DLD1 (cell line): ENCODE measurements around the gene CEACAM18.
"Not testable (repeated sequence)": the region's sequence is repeated elsewhere in the genome, so short reads cannot be mapped to it uniquely, and the experiment has no call there.

Experiments used
- in situ Hi-C: cut with HindIII; loops from 2 replicates; pipeline ENCODE4 v1.10.0; 2017; ENCODE audit warnings: low sequenced_read_pairs

The CEACAM18 gene

DNA sequence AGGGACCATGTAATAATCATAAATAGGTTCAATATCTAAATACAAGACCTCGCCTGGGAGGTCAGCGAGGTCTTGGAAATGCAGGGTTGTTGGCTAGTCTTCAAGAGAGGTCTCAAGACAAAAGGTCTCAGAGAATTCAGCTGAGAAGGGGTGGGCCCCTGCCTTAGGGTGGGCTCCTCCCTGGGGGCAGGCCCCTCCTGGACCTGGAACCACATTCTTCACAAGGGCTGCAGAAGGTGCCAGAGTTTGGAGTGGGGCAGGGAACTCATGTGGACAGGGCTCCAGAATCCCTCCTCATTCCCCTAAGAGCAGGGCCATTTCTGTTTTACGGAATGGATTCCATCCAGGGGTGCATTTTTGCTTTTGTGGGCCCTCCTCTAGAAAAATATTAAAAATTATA lies 10.2 kb downstream of the CEACAM18 start:
- in situ Hi-C loops: no loop called here

- in situ Hi-C loops: no loop called here
Observed at GRCh38 chr19:51489113-51489512, 10.8 kb downstream of the CEACAM18 start.

- in situ Hi-C loops: no loop called here
Observed at GRCh38 chr19:51490676-51491075, 12.3 kb downstream of the CEACAM18 start.

DNA sequence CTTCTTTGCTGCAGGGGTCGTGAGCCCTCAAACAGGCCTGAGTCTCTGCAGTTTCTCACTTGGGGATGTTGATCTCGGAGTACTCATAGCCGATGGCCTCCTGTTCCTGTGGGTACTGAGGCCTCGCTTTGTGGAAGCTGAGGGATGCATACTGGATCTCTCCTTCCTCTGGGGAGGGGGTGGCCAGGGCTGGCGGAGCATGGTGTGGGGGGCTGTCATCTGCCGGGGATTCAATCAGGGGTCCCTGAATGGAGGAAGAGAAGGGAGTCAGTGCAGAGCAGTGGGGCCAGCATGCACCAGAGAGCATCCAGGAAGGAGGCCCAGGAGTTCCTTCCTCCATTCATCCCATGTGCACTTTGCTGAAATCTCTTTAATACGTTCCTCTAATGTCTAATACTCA lies 13.2 kb downstream of the CEACAM18 start:
- in situ Hi-C loops: no loop called here

DNA sequence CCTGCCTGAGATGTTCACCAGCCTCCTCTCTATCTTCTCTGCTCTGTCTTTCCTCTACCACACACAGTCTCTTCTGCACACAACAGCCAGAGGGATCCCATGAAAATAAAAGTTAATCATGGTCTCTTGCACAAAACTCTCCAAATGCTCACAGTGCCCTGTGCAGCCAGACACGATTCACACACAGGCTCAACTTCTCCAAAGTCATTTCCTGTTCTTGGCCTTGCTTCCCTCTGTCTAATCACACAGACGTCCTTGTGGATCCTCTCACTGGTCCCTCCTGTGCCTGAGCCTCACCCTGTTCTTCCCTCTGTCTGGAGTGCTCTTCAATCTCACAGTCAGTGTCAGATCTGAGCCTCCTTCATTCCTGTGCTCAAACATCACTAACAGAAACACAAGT lies 15.4 kb downstream of the CEACAM18 start:
- in situ Hi-C loops: no loop called here

- in situ Hi-C loops: no loop called here
Observed at GRCh38 chr19:51497666-51498065, 19.3 kb downstream of the CEACAM18 start.

GRCh38 chr19:51500931-51501330 lies 22.6 kb downstream of the CEACAM18 start:
- in situ Hi-C loops: not testable (repeated sequence)

- in situ Hi-C loops: no loop called here
Observed at GRCh38 chr19:51501594-51502263, 23.4 kb downstream of the CEACAM18 start, which contains the start of gene SIGLEC12. Gene SIGLEC12, minus strand, starts transcription at chr19:51501800. Its CDS starts 67 bp downstream, at chr19:51501733.

GRCh38 chr19:51503286-51503817 lies 25.0 kb downstream of the CEACAM18 start:
- in situ Hi-C loops: no loop called here

DNA sequence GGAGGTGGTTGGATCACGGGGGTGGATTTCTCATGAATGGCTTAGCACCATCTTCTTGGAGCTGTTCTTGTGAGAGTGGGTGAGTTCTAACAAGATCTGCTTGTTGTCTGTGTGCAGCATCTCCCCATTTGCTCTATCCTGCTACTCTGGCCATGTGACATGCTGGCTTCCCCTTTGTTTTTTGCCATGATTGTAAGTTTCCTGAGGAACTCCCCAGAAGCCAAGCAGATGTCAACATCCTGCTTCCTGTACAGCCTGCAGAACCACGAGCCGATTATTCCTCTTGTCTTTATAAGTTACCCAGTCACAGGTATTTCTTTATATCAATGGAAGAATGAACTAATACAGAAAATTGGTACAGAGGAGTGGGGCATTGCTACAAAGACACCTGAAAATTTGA lies 25.6 kb downstream of the CEACAM18 start:
- in situ Hi-C loops: no loop called here

DNA sequence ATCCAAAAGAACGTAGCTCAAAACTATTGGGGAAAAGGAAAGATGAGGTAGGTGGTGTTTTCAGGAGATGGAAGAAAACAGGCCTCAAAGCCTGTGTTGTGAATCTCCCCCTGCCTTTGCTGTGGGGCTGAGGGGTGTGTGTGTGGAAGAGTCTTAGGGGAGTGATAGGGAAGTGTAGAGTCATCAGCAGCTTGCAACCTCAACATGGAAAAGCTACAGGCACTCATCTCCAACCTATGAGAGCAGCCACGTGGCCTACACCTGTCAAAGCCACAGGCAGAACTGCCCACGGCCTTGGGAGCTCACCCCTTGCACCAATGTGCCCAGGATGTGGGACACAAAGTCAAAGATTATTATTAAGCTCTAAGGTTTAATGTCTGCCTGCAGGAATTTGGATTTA lies 27.6 kb downstream of the CEACAM18 start:
- in situ Hi-C loops: no loop called here

- in situ Hi-C loops: no loop called here
Observed at GRCh38 chr19:51507192-51507591, 28.9 kb downstream of the CEACAM18 start.

GRCh38 chr19:51507640-51508058 lies 29.3 kb downstream of the CEACAM18 start:
- in situ Hi-C loops: no loop called here

DNA sequence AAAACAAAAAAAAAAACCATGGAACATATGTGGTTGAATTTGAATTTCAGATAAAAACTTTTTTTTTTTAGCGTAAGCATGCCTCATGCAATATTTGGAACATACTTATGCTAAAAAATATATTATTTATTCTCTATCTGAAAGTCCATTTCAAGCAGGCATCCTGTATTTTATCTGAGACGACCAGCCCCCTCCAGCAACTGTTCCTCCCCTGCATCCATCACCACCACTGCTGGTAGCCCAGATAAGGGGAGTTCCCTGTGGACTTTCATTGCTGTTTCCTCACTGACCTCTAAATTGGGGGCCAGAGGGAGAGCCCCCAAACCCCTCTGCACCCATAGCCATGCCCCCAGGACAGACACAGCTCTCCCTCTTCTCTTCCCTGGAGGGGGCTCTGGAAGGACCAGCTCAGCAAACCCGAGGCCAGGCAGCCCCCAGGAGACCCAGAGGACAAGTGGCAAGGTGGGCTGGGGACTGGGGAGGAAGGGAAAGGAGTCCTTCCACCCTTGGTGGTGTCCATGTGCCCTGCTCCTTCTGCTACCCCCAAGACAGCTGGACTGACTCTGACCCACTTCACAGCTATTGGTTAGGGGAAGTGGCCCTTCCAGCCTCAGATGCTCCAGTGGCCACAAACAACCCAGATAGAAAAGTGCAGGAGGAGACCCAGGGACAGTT lies 29.9 kb downstream of the CEACAM18 start:
- in situ Hi-C loops: no loop called here

GRCh38 chr19:51509823-51510660 lies 31.7 kb downstream of the CEACAM18 start:
- in situ Hi-C loops: loop anchor here (5.0 kb wide), 1 partner anchor 38 kb away; no protein-coding TSS in a partner anchor

DNA sequence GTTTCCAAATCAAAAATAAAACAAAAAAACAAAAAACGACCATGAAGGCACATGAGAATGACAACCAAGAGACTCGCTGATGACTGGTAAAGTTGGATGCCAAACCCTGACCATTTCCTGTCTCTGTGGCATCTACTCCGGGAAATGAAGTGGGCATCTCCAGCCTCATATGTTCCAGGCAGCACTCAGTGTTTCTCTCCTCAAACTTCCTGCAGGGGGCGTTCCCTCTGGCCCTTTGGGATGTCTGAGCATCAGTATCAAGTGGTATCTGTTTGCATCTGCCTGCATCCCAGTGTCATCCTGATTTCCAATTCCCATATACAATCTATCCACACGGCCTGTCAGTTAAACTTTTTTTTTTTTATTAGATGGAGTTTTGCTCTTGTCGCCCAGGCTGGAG lies 33.0 kb downstream of the CEACAM18 start:
- in situ Hi-C loops: loop anchor here (5.0 kb wide), 1 partner anchor 39 kb away; no protein-coding TSS in a partner anchor

GRCh38 chr19:51513968-51514367 lies 35.6 kb downstream of the CEACAM18 start:
- in situ Hi-C loops: loop anchor here (5.0 kb wide), 1 partner anchor 42 kb away; no protein-coding TSS in a partner anchor

- in situ Hi-C loops: loop anchor here (5.0 kb wide), 1 partner anchor 43 kb away; no protein-coding TSS in a partner anchor
Observed at GRCh38 chr19:51514866-51515481, 36.6 kb downstream of the CEACAM18 start.

DNA sequence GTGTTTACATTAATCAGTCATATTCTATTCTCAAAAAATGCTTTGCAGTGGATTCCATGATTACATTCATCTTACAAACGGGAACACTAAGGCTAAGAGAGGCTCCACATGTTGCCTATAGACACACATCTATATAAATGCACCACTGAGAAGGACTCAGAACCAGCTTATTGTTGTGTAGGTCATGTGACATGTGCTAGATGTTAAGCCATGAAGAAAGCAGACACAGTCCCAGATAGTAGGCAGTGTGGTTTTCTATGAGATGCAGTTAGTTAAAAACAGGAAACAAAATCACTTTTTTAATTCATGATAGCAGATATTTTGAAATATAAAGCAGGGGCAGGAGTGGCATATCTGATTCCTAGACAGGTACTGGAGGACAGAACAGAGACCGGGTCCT lies 42.4 kb downstream of the CEACAM18 start:
- in situ Hi-C loops: no loop called here

GRCh38 chr19:51521357-51521756 lies 43.0 kb downstream of the CEACAM18 start:
- in situ Hi-C loops: no loop called here

GRCh38 chr19:51521781-51522180 lies 43.4 kb downstream of the CEACAM18 start:
- in situ Hi-C loops: no loop called here
